NCI-H1092 treated with DMSO at 0.1 percent for 48 hours (cell line): ENCODE results near the gene SHKBP1.

Source experiments
- DNase-seq: peaks from one replicate; lab custom pipeline; 2025; lab: John Stamatoyannopoulos, UW

SHKBP1 gene

GRCh38 chr19:40601134-40601974 is 24.7 kb downstream of the SHKBP1 start, which contains the start of gene LTBP4:
LTBP4 (plus strand) TSS chr19:40601369; CDS start chr19:40601388, 19 bp downstream.
- no peak for DNase-seq

- no peak for DNase-seq
Observed at GRCh38 chr19:40603071-40603388, 26.4 kb downstream of the SHKBP1 start.

- DNase-seq = peak; percentile 64
Observed at GRCh38 chr19:40603389-40604170, 26.9 kb downstream of the SHKBP1 start.

- no peak for DNase-seq
Observed at GRCh38 chr19:40604171-40604646, 27.5 kb downstream of the SHKBP1 start.

- no peak for DNase-seq
Observed at GRCh38 chr19:40604647-40605215, 28.1 kb downstream of the SHKBP1 start.

GRCh38 chr19:40605216-40605971 is 28.7 kb downstream of the SHKBP1 start:
- DNase-seq = no peak

GRCh38 chr19:40607311-40608239 is 30.9 kb downstream of the SHKBP1 start:
- DNase-seq = no peak

- no peak for DNase-seq
Observed at GRCh38 chr19:40608240-40608621, 31.6 kb downstream of the SHKBP1 start.

- no peak for DNase-seq
Observed at GRCh38 chr19:40608957-40609356, 32.3 kb downstream of the SHKBP1 start.

- no peak for DNase-seq
Observed at GRCh38 chr19:40609561-40610395, 33.1 kb downstream of the SHKBP1 start.

GRCh38 chr19:40610396-40611064 is 33.9 kb downstream of the SHKBP1 start:
- DNase-seq = no peak

GRCh38 chr19:40611096-40611495 is 34.4 kb downstream of the SHKBP1 start:
- no peak for DNase-seq

- no peak for DNase-seq
Observed at GRCh38 chr19:40611900-40612698, 35.4 kb downstream of the SHKBP1 start.

- DNase-seq = no peak
Observed at GRCh38 chr19:40612831-40613689, 36.4 kb downstream of the SHKBP1 start.

GRCh38 chr19:40613690-40614621 is 37.3 kb downstream of the SHKBP1 start:
- peak; percentile 72 for DNase-seq

GRCh38 chr19:40614622-40615411 is 38.1 kb downstream of the SHKBP1 start:
- no peak for DNase-seq
